ENCODE measurements around the gene FBXO40. TPM values are rescaled to one million over a fixed set of nuclear protein-coding genes. Genes with fewer than 3 reads are reported as not detected.

Gene FBXO40, protein sequence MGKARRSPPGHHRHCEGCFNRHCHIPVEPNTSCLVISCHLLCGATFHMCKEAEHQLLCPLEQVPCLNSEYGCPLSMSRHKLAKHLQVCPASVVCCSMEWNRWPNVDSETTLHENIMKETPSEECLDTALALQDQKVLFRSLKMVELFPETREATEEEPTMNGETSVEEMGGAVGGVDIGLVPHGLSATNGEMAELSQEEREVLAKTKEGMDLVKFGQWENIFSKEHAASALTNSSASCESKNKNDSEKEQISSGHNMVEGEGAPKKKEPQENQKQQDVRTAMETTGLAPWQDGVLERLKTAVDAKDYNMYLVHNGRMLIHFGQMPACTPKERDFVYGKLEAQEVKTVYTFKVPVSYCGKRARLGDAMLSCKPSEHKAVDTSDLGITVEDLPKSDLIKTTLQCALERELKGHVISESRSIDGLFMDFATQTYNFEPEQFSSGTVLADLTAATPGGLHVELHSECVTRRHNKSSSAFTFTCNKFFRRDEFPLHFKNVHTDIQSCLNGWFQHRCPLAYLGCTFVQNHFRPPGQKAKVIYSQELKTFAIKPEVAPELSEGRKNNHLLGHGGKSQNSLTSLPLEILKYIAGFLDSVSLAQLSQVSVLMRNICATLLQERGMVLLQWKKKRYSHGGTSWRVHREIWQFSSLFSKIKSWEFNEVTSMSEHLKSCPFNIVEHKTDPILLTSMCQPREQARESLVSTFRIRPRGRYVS
- not detected for total RNA-seq

DNA sequence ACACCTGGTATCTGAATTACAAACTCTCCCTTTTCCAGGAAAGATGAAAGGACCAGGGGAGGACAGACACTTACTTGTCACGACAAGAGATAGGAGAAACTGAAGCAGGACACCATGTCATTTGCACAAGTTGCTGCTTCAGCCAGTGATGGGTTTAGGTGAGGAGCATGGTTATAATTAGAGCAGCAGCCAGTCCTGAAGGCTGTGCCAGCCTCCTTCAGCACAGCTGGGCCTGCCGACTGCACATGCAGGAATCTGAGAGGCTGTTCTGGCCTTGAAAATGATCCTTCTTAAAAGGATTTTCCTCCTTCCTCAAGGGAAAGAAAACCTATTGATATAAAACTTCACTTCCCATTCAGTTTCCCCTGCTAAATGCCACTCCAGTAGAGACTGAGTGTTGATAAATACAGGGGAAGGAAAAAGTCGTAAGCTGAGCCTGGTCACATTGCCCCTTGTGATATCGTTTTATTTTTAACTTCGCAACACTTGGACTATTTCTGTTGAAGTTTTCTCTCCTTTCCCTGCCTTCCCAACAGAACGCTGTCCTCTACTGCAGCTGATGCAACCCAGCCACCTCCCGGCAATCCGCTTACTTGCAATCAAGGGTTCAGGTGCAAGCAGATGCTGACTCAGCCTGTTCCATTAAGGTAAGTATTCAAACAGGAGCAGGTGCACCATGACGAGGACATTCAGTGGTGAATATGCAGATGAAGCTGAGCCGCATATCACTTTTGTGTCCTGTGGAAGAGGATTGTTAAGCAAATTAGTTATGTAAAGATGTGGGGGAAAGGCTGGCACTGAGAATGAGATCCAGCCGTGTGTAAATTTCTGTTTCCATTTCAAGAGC lies at the start of gene FBXO40:
Gene FBXO40 (plus strand): TSS at position 524 of the 847 bp plus-strand sequence. CDS start 27,197 bp downstream, outside the sequence.
- ATAC-seq (no peak), DNase-seq (no peak)
- H3K9me3 Mint-ChIP-seq (ENCODE audit: insufficient read depth), result no peaks in the 10 kb centered on the region
- H3K27ac Mint-ChIP-seq, result no peak within 1 kb of the TSS
- POLR2A ChIA-PET, result interaction anchor here (1.4 kb wide), 1 partner anchor 15 kb away, joined by 3 read pairs; no protein-coding TSS in a partner anchor
- H3K4me1 Mint-ChIP-seq (ENCODE audit: low read depth), result no peaks in the 10 kb centered on the region
- H3K27me3 Mint-ChIP-seq (ENCODE audit: low read depth), result peaks cover 8% of the 10 kb centered on the region
- no peaks in the 10 kb centered on the region for H3K36me3 Mint-ChIP-seq (ENCODE audit: low read depth)
- H3K4me3 Mint-ChIP-seq, result no peak within 1 kb of the TSS
- CTCF ChIA-PET, result no interaction called here

DNA sequence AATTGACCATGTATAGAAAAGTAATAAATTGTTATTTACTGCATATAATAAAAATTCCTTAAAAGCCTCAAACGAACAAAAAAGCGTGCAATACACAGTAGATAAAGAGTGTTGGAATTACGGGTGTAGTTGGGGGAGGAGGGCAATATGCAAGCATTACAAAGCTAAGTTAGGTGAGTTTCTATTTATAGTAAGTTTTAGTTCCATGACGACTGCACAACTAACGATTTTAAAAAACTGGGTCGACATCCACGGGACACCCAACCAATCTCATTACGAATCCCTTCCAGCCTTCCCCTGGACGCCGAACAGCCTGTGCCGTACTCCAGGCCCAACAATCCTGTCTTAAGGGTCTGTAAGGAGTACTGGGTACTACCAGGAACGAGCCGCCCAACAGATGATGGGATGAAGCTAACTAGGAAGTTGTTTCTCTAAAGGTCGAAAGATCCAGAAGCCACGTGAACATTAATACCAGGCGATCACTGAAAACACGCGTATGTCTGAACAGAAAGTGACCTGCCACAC lies 48.1 kb upstream of the FBXO40 start:
- H3K4me3 Mint-ChIP-seq, result peak overlapping the region; percentile 85
- H3K9me3 Mint-ChIP-seq (ENCODE audit: insufficient read depth), result no peaks in the 10 kb centered on the region
- peaks cover 29% of the 10 kb centered on the region for H3K4me1 Mint-ChIP-seq (ENCODE audit: low read depth)
- ChIA-PET CTCF (interaction anchor here (0.9 to 3.8 kb wide), 5 partner anchors 715 to 1483 kb away, joined by 3 to 20 read pairs (median 11); partner anchors contain the start of gene FAM162A), POLR2A (interaction anchor here (0.9 to 2.6 kb wide), 7 partner anchors 116 to 871 kb away, joined by 3 to 10 read pairs (median 5); partner anchors contain the start of genes FAM162A, GOLGB1, HCLS1 and MIX23)
- ATAC-seq (peak; percentile 40), DNase-seq (no peak)
- peaks cover 33% of the 10 kb centered on the region for H3K36me3 Mint-ChIP-seq (ENCODE audit: low read depth)
- H3K27me3 Mint-ChIP-seq (ENCODE audit: low read depth), result no peaks in the 10 kb centered on the region
- peak overlapping the region; percentile 90 for H3K27ac Mint-ChIP-seq

DNA sequence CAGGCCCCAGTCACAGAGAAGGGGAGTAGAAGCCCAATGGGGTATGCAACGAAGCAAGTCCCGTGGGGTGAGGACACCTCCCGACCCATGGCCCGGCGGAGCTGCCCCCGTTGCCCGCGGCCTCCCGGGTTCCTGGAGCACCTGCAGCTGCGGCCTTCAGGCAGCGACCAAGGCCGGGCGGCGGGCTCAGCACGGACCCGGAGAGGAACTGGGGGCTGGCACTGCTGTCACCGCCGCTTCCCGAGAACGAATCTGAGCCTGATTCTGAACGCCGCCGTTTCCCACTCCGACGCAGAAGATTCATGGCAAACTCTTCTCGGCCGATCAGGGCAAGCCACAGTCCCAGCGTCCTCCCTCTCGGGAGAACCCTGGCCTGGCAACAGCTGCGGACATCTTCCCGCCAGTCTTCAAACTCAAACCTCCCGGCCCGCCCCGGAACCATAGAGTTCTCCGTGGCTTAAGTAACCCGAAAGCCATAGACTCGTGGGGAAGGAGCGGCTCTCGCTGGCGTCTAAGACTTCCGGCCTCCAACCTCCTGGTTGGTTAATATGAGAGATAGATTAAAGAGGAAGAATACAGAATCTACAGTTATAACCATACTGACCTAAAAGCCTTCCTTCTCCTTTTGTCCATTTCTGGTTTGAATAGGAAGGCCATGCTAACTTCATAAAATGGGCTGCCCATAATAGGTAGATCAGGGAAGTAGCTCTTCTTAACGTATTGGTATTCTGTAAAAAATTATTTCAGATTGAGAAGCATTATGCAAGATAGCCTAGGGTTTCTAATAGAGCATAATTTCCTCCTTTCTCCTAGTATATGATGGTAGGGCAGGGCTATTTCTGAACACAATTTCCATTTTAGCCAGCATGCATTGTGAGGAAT lies 47.4 kb upstream of the FBXO40 start, which contains the start of gene POLQ:
Gene POLQ (minus strand): TSS at position 415 of the 882 bp plus-strand sequence. CDS start 111 bp downstream, at position 304.
- Mint-ChIP-seq H3K36me3 (ENCODE audit: low read depth) (peaks cover 30% of the 10 kb centered on the region), H3K9me3 (ENCODE audit: insufficient read depth) (no peaks in the 10 kb centered on the region), H3K4me1 (ENCODE audit: low read depth) (peaks cover 27% of the 10 kb centered on the region), H3K27ac (peak within 1 kb of the TSS; percentile 90), H3K4me3 (peak within 1 kb of the TSS; percentile 85), H3K27me3 (ENCODE audit: low read depth) (no peaks in the 10 kb centered on the region)
- ATAC-seq (peak; percentile 95), DNase-seq (peak; percentile 94)
- POLR2A ChIA-PET, result interaction anchor here (0.6 to 2.6 kb wide), 15 partner anchors 113 to 870 kb away, joined by 3 to 10 read pairs (median 4); partner anchors contain the start of genes FAM162A, GOLGB1, HCLS1 and MIX23
- CTCF ChIA-PET, result interaction anchor here (0.6 to 3.8 kb wide), 21 partner anchors 9 to 1483 kb away, joined by 3 to 32 read pairs (median 4); partner anchors contain the start of genes FAM162A and WDR5B

DNA sequence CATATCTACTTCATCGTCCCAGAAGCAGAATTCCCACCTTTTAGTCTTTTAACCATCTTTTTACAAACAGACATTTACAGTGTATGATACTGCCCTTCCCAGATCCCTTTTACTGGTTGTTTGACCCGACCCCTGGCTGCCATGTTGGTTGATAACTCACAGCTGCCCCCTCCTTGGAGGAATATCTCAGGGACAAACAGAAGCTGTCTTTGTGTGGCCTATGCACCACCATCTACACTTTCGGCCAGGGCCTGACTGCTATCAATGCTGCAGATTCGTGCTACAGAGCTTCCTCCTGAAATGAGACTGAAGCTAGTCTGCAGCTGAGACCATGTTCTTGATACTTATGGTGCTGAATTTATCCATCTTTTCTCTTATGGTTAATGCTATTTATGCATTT lies 40.8 kb upstream of the FBXO40 start:
- H3K36me3 Mint-ChIP-seq (ENCODE audit: low read depth), result no peaks in the 10 kb centered on the region
- H3K27ac Mint-ChIP-seq, result no peak overlapping the region
- H3K4me1 Mint-ChIP-seq (ENCODE audit: low read depth), result peaks cover 6% of the 10 kb centered on the region
- no peaks in the 10 kb centered on the region for H3K9me3 Mint-ChIP-seq (ENCODE audit: insufficient read depth)
- ChIA-PET POLR2A (no interaction called here), CTCF (no interaction called here)
- DNase-seq, result no peak
- no peak for ATAC-seq
- H3K4me3 Mint-ChIP-seq, result no peak overlapping the region
- H3K27me3 Mint-ChIP-seq (ENCODE audit: low read depth), result peaks cover 4% of the 10 kb centered on the region

DNA sequence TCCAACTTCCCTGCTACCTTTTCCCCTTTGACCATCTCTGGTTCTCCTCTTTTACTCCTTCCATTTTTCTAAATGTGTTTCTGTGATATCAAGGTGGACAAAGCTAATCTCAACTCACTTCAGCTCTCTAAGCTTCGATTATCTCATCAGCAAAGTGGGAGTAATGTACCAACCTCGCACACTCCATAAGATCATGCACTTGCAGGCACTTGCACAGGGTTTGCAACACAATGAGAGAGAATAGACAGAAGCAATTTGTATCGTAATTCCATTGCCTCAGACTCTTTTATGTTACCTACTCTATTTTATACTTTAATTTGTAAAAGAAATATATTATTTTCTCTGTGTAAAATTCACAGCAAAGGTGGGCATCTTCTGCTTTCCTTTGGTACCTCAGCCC lies 40.4 kb upstream of the FBXO40 start:
- Mint-ChIP-seq H3K4me1 (ENCODE audit: low read depth) (peaks cover 6% of the 10 kb centered on the region), H3K36me3 (ENCODE audit: low read depth) (no peaks in the 10 kb centered on the region), H3K27ac (no peak overlapping the region), H3K4me3 (no peak overlapping the region), H3K27me3 (ENCODE audit: low read depth) (peaks cover 4% of the 10 kb centered on the region), H3K9me3 (ENCODE audit: insufficient read depth) (no peaks in the 10 kb centered on the region)
- ChIA-PET CTCF (no interaction called here), POLR2A (no interaction called here)
- DNase-seq (no peak), ATAC-seq (no peak)

DNA sequence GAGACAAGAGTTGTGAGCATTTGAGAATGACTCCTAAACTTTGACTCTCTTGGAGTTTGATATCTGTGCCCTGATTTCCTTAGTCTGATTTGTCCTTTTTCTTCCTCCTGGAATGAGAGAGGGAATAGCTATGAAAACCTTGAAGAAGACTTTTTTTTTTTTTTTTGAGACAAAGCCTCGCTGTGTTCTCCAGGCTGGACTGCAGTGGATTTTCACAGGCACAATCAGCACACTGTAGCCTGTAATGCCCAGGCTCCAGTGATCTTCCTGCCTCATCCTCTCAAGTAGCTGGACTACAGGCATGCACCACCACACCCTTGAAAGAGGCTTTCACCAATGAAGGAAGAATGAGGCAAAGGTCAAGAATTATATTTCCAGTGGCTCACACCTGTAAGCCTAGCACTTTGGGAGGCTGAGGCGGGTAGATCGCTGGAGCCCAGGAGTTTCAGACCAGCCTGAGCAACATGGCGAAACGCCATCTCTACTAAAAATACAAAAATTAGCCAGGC lies 35.7 kb upstream of the FBXO40 start:
- no peak overlapping the region for H3K4me3 Mint-ChIP-seq
- CTCF ChIA-PET, result no interaction called here
- ATAC-seq (no peak), DNase-seq (no peak)
- no peaks in the 10 kb centered on the region for H3K4me1 Mint-ChIP-seq (ENCODE audit: low read depth)
- no peak overlapping the region for H3K27ac Mint-ChIP-seq
- H3K36me3 Mint-ChIP-seq (ENCODE audit: low read depth), result no peaks in the 10 kb centered on the region
- POLR2A ChIA-PET, result no interaction called here
- H3K9me3 Mint-ChIP-seq (ENCODE audit: insufficient read depth), result no peaks in the 10 kb centered on the region
- H3K27me3 Mint-ChIP-seq (ENCODE audit: low read depth), result peaks cover 13% of the 10 kb centered on the region

DNA sequence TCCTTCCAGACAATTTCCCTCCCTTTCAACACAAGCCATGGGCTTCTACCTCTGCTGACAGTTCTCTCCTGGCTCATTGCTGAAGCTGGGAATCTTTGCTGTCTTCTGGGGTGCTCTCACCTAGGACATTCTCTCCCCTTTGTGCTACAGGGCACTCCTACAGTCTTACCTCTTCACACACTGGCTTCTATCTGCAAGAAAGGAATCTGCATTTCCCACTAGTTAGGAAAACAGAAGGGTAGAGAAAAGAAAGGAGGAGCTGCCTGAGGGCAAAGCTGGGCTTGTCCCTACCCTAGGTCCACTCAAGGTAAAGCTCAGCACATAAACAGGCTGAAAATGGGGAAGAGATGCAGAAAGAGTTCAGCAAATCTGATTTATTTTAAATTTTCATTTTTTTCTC lies 31.0 kb upstream of the FBXO40 start:
- ChIA-PET POLR2A (no interaction called here), CTCF (no interaction called here)
- Mint-ChIP-seq H3K27me3 (ENCODE audit: low read depth) (peaks cover 10% of the 10 kb centered on the region), H3K36me3 (ENCODE audit: low read depth) (no peaks in the 10 kb centered on the region), H3K4me1 (ENCODE audit: low read depth) (no peaks in the 10 kb centered on the region), H3K27ac (no peak overlapping the region), H3K9me3 (ENCODE audit: insufficient read depth) (no peaks in the 10 kb centered on the region), H3K4me3 (no peak overlapping the region)
- no peak for DNase-seq
- no peak for ATAC-seq

DNA sequence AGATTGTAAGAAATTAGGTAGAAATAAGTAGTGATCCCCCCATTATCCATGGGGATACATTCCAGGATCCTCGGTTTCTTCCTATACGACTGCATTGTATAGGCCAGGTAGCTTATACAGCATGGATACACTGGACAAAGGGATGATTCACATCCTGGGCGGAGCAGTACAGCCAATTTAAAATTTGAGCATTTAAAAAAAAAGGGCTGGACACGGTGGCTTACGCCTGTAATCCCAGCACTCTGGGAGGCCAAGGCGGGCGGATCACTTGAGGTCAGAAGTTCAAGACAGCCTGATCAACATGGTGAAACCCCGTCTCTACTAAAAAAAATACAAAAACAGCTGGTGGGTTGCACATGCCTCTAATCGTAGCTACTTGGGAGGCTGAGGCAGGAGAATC lies 26.4 kb upstream of the FBXO40 start:
- H3K4me3 Mint-ChIP-seq, result no peak overlapping the region
- CTCF ChIA-PET, result no interaction called here
- no peaks in the 10 kb centered on the region for H3K36me3 Mint-ChIP-seq (ENCODE audit: low read depth)
- no peak for DNase-seq
- no peak overlapping the region for H3K27ac Mint-ChIP-seq
- no peaks in the 10 kb centered on the region for H3K4me1 Mint-ChIP-seq (ENCODE audit: low read depth)
- POLR2A ChIA-PET, result no interaction called here
- no peaks in the 10 kb centered on the region for H3K9me3 Mint-ChIP-seq (ENCODE audit: insufficient read depth)
- peaks cover 3% of the 10 kb centered on the region for H3K27me3 Mint-ChIP-seq (ENCODE audit: low read depth)
- no peak for ATAC-seq

DNA sequence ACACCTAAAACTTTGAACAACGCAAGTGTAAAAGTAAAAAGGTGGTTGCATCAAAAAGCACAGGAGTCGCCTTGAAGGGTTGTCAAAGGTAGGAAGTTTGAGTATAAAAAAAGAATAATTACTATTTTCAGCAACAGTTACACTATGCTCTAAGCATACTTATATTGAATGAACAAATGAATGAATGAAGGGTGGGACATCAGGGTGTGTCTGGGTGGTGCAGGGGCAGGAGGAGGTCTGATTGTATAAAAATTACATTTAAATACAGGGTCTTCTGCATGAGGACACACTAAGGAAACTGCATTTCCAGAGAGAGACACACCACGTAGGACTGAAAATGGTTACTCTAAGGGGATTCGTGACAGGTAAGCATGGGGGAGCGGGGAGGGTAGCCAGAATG lies 25.5 kb upstream of the FBXO40 start, which contains the start of gene ARGFX:
Gene ARGFX (plus strand): TSS at position 301 of the 400 bp plus-strand sequence. CDS start 2,765 bp downstream, outside the sequence.
- ATAC-seq (no peak), DNase-seq (no peak)
- Mint-ChIP-seq H3K9me3 (ENCODE audit: insufficient read depth) (no peaks in the 10 kb centered on the region), H3K4me3 (no peak within 1 kb of the TSS), H3K27me3 (ENCODE audit: low read depth) (no peaks in the 10 kb centered on the region), H3K36me3 (ENCODE audit: low read depth) (no peaks in the 10 kb centered on the region), H3K27ac (no peak within 1 kb of the TSS), H3K4me1 (ENCODE audit: low read depth) (no peaks in the 10 kb centered on the region)
- ChIA-PET POLR2A (no interaction called here), CTCF (no interaction called here)

DNA sequence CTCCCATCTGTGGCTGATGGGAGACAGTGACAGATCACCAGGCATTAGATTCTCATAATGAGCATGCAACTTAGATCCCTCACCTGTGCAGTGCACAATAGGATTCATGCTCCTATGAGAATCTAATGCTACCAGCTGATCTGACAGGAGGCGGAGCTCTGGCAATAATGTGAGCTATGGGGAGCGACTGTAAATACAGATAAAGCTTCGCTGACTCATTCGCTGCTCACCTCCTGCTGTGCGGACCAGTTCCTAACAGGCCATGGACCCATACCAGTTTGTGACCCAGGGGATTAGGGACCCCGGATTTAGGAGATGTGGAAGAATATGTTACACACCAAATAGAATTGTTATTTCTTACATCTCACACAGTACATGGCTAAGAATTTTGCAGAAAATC lies 18.7 kb upstream of the FBXO40 start:
- Mint-ChIP-seq H3K4me1 (ENCODE audit: low read depth) (no peaks in the 10 kb centered on the region), H3K9me3 (ENCODE audit: insufficient read depth) (no peaks in the 10 kb centered on the region), H3K4me3 (no peak overlapping the region), H3K27ac (no peak overlapping the region), H3K27me3 (ENCODE audit: low read depth) (no peaks in the 10 kb centered on the region), H3K36me3 (ENCODE audit: low read depth) (no peaks in the 10 kb centered on the region)
- CTCF ChIA-PET, result no interaction called here
- no peak for DNase-seq
- no peak for ATAC-seq
- POLR2A ChIA-PET, result interaction anchor here (0.6 kb wide), 1 partner anchor 14 kb away, joined by 3 read pairs; no protein-coding TSS in a partner anchor
